GM19351 (cell line): ENCODE measurements around the gene ACSS1.

Source experiments
- ATAC-seq: cut with Tn5 transposase; IDR thresholded peaks from one replicate; pipeline ENCODE4 v1.9.1; 2021; ENCODE audit warnings: mild to moderate bottlenecking, moderate library complexity; ENCODE audit not compliant: unreplicated experiment

Gene ACSS1

GRCh38 chr20:25079171-25079570, 21.2 kb upstream of the ACSS1 start:
- no peak for ATAC-seq

- ATAC-seq = no peak
These were observed 20.7 kb upstream of the ACSS1 start for GRCh38 chr20:25078662-25079061.

DNA sequence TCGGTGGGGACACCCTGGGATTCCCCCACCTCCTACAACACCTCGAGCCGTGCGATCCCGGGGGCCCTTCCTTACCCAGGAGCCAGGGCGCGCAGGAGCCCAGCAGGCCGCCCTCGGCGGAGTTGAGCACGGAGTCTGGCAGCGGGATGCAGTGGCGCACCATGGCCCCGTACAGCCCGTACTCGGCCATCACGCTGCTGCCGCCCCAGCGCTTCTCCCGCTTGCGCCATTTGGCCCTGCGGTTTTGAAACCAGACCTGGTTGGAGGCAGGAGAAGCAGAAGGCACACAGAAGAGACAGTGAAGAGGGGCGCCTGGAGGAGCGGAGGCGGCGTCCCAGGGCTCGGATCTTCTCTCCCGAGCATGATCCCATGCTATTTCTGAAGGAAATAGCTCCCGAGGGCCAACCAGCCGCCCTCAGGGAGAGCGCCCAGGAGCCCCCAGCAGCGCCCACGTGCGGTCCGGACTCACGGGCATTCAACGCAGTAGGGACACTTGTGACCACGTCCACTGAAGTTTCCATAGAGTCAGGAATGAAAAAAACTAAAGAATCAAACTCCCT, 19.8 kb upstream of the ACSS1 start:
- ATAC-seq = no peak

- ATAC-seq = no peak
These were observed 19.0 kb upstream of the ACSS1 start for GRCh38 chr20:25076731-25077609.

DNA sequence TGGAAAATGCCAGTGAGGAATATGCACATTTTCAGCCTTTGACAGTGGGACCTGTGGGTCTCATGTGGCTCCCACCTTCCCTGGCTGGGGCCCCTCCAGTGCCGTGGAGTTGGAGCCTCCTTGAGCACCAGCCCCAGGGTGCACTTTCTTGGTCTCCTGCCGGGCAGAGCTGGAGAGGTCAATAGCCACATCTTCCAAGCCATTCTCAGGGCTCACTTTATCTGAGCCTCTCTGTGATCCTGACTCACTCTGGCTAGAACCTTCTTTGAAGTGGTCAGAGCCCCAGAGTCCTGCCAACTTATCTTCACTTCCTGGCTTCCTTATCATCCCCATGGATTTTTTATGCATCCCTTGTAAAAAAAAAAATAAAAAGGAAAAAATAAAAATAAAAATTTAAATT, 18.3 kb upstream of the ACSS1 start:
- no peak for ATAC-seq

DNA sequence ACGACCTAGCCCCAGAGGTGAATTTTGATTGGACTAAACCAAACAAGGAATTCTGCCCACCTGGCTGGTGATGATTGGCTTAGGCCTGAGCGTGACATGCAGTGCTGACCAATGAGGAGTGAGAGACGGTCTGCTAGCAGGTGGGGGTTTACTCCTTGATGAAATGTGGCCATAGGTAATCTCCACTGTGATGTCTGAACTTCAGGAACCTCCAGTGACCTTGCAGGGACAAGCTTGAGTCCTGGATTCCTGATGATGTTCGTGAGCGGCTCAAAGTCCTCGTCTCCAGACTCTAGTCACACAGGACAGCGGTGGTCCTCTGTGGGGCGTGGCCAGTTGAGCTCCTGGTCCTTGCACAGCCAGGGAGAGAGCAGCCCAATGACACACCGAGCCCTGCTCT, 15.6 kb upstream of the ACSS1 start:
- no peak for ATAC-seq

GRCh38 chr20:25072226-25072811, 14.4 kb upstream of the ACSS1 start:
- ATAC-seq = no peak

- no peak for ATAC-seq
These were observed 13.8 kb upstream of the ACSS1 start for GRCh38 chr20:25071734-25072133.

- ATAC-seq = no peak
These were observed 13.0 kb upstream of the ACSS1 start for GRCh38 chr20:25070821-25071473.

DNA sequence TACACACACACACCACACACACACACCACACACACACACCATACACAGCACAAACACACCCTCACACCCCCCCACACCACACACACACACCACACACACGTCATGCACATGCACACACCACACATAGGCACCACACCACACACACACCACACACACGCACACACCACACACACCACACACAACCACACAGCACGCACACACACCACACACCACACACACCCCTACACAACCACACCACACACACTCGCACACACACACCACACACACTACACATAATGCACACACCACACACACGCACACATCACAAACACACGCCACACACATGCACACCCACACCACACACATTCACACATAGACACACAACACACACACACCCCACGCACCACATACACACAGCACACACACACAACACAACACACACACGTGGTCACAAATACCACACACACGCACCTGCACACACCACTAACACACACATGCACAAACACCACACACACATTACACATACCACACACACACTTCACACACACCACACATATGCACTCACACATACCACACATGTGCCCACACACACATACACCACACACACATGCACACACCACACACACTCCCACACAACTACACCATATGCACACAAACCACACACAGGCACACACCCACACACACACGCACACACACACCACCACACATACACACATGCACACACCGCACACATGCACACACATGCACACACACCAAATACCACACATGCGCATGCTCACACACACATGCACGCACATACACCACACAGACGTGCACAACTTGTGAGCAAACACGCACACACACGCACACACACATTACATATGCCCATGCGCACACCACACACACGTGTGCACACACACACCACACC, 9.4 kb upstream of the ACSS1 start:
- ATAC-seq = no peak

GRCh38 chr20:25066386-25066785, 8.4 kb upstream of the ACSS1 start:
- ATAC-seq = no peak

GRCh38 chr20:25065625-25066338, 7.8 kb upstream of the ACSS1 start:
- peak; percentile 85 for ATAC-seq

GRCh38 chr20:25065072-25065624, 7.2 kb upstream of the ACSS1 start:
- no peak for ATAC-seq

DNA sequence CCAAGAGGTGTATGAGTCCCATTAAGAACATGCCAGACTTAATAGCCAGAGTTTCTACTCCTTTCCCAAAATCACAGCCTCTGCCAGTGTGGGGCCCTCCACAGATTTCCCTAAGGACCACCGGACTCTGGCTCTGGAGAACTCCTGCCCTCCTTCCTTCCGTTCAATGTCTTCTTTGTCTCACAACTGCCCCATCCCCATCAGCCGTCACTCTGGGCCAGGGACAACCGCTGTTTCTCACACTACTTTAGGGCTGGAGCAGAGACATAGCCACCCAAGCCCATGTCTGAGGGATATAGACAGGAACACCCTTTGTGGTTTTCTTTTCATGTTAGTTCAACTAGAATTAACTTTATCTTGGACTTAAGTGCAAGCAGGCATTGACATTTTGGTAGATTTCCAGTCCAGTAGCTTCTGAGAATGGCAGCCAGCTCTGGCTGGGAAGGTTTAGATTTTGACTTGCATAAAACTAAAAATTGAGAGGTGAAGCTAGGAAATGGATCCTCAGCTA, 6.7 kb upstream of the ACSS1 start:
- ATAC-seq = no peak

- ATAC-seq = no peak
These were observed 6.0 kb upstream of the ACSS1 start for GRCh38 chr20:25063981-25064380.

- ATAC-seq = no peak
These were observed 5.6 kb upstream of the ACSS1 start for GRCh38 chr20:25063546-25063945.

- ATAC-seq = no peak
These were observed 4.9 kb upstream of the ACSS1 start for GRCh38 chr20:25062841-25063240.

DNA sequence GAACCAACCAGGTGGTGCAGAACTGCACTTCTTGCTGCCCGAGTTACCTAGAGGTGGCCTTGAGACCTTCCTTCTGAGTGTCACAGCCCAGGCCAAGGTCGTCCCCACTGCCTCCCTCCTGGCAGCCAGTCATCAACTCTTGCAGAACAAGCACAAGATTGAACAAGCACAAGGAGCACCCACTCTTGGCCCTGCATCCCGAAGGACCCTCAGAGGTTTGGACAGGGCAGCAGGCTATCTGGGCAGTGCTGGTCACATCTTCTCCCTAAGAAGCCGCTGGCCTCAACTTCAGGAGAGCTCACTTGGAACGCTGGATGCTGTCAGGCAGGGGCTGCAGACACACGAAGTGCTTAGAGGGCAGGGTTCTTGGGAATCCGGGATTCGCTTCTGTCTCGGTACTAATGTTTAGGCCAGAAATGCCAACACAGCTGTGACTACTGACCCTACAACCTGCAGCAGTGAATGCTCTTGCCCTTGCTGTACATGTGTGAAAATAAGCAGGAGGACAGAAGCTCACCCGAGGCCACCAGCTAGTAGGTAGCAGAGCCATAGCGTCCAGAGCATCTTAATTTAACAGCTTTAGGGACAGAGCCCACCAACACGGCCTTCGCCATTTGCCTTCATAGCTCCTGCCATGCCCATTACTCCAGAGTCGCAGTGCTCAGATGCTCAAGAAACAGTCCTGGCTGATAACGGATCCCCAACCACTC, 4.0 kb upstream of the ACSS1 start:
- ATAC-seq = no peak
